ENCODE measurements around the gene ADAMTS12. TPM values are rescaled to one million over a fixed set of nuclear protein-coding genes. Genes with fewer than 3 reads are reported as not detected.
"Not testable (repeated sequence)": the region's sequence is repeated elsewhere in the genome, so short reads cannot be mapped to it uniquely, and the experiment has no call there.

Gene ADAMTS12
- total RNA-seq, 3 donors from 2014 or later (not counting 1 experiment from before 2014, with no cell fraction given): not detected

DNA sequence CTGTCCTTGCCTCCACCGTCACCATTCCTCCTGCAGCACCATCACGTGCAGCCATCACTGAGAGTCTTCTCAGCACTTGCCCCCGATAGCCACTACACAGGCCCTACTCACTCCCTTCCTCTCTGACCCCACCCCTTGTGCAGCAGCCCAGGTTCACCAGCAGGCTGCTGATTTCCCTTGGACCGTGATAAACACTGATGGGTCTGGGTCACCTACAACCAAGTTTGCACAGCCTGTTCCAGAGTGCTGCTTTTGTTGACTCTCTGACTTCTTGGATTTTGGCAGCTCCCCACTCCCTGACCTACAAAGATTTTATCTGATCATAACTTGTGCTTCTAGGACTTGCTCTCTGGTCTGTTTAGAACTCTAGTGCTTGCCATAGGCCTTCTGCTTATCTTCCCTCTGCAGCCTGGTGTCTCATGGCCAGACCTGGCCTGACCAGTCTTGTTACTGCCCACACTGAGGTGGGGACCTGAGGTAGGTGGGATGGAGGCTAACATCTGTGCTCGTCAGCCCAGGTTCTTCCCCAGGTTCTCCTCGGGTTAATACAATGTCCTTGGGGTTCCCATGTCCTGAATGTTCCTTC lies 341.7 kb downstream of the ADAMTS12 start:
- intact Hi-C loops (cut with micrococcal nuclease): no loop called here
- peaks cover 0 to 2% of the 10 kb centered on the region in 2 donors for H3K9me3 Mint-ChIP-seq

DNA sequence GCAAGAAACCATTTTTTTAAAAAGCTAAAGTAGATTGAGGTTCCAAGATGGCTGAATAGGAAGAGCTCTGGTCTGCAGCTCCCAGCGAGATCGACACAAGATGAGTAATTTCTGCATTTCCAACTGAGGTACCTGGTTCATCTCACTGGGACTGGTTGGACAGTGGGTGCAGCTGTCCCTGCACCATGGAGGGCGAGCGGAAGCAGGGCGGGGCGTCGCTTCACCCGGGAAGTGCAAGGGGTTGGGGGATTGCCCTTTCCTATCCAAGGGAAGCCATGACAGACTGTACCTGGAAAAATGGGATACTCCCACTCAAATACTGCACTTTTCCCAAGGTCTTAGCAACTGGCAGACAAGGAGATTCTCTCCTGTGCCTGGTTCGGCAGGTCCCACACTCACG lies 352.0 kb downstream of the ADAMTS12 start:
- H3K4me3 Mint-ChIP-seq; intact Hi-C loops (cut with micrococcal nuclease); H3K27ac Mint-ChIP-seq; H3K36me3 ChIP-seq (ENCODE audit: control insufficient read depth, insufficient read depth, low read length); H3K9me3 Mint-ChIP-seq; H3K27me3 Mint-ChIP-seq (ENCODE audit: low read depth in 2 of 2); H3K27ac ChIP-seq (ENCODE audit: low read length); H3K4me1 ChIP-seq (ENCODE audit: control insufficient read depth, insufficient read depth, low read length); ATAC-seq; H3K9me3 ChIP-seq (ENCODE audit: control insufficient read depth, insufficient read depth, low read length); H3K27me3 ChIP-seq (ENCODE audit: control insufficient read depth, insufficient read depth, low read length); DNase-seq; H3K36me3 Mint-ChIP-seq; H3K4me3 ChIP-seq (ENCODE audit: low read length); H3K4me1 Mint-ChIP-seq: not testable (repeated sequence)
- 90% methylated on average over 10 of the region's 10 CpGs for WGBS (ENCODE audit: insufficient coverage)

More for the DNA sequence above, 341.7 kb downstream of the ADAMTS12 start:
- H3K27me3 ChIP-seq (ENCODE audit: control insufficient read depth, insufficient read depth, low read length): no peaks in the 10 kb centered on the region
- no peak overlapping the region for H3K4me3 ChIP-seq (ENCODE audit: low read length)
- ATAC-seq (no peak), DNase-seq (no peak)
- H3K27me3 Mint-ChIP-seq (ENCODE audit: low read depth in 2 of 2): no peaks in the 10 kb centered on the region
- H3K36me3 ChIP-seq (ENCODE audit: control insufficient read depth, insufficient read depth, low read length): no peaks in the 10 kb centered on the region
- no peaks in the 10 kb centered on the region for H3K4me1 ChIP-seq (ENCODE audit: control insufficient read depth, insufficient read depth, low read length)
- no peaks in the 10 kb centered on the region for H3K4me1 Mint-ChIP-seq
- WGBS (ENCODE audit: insufficient coverage): 84% methylated on average over 6 of the region's 6 CpGs
- no peaks in the 10 kb centered on the region for H3K9me3 ChIP-seq (ENCODE audit: control insufficient read depth, insufficient read depth, low read length)
- no peak overlapping the region for H3K27ac ChIP-seq (ENCODE audit: low read length)
- H3K4me3 Mint-ChIP-seq: no peak overlapping the region
- TF ChIP-seq, protein P1, sequence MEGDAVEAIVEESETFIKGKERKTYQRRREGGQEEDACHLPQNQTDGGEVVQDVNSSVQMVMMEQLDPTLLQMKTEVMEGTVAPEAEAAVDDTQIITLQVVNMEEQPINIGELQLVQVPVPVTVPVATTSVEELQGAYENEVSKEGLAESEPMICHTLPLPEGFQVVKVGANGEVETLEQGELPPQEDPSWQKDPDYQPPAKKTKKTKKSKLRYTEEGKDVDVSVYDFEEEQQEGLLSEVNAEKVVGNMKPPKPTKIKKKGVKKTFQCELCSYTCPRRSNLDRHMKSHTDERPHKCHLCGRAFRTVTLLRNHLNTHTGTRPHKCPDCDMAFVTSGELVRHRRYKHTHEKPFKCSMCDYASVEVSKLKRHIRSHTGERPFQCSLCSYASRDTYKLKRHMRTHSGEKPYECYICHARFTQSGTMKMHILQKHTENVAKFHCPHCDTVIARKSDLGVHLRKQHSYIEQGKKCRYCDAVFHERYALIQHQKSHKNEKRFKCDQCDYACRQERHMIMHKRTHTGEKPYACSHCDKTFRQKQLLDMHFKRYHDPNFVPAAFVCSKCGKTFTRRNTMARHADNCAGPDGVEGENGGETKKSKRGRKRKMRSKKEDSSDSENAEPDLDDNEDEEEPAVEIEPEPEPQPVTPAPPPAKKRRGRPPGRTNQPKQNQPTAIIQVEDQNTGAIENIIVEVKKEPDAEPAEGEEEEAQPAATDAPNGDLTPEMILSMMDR (IDR thresholded peaks at IDR 0.05): no peak
- no peaks in the 10 kb centered on the region for H3K36me3 Mint-ChIP-seq
- no peak overlapping the region for H3K27ac Mint-ChIP-seq

DNA sequence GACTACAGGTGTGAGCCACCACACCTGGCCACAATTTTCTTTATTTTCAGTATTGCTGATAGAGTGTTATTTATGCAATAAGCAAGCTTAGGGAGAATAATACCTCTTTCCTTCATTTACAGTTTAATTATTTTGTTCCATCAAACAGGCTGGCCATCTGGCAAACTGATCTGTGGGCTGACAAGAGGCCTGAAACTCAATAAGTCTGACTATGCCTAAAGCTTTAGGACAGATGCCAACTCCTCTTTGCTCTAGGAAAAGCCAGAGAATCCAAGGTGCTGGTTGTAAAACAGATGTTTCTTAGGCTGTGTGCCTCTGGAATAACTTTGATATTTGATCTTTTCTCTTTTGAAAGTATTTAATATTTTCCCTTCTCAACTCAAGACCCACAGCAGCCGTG lies 352.6 kb downstream of the ADAMTS12 start:
- no peak for DNase-seq
- no peaks in the 10 kb centered on the region for H3K36me3 ChIP-seq (ENCODE audit: control insufficient read depth, insufficient read depth, low read length)
- H3K27me3 ChIP-seq (ENCODE audit: control insufficient read depth, insufficient read depth, low read length): no peaks in the 10 kb centered on the region
- Mint-ChIP-seq H3K36me3 (no peaks in the 10 kb centered on the region), H3K27ac (no peak overlapping the region), H3K4me1 (no peaks in the 10 kb centered on the region), H3K27me3 (ENCODE audit: low read depth in 2 of 2) (peaks cover 0 to 6% of the 10 kb centered on the region in 2 donors), H3K9me3 (peaks cover 3 to 7% of the 10 kb centered on the region in 2 donors), H3K4me3 (no peak overlapping the region)
- H3K27ac ChIP-seq (ENCODE audit: low read length): no peak overlapping the region
- H3K4me3 ChIP-seq (ENCODE audit: low read length): no peak overlapping the region
- H3K4me1 ChIP-seq (ENCODE audit: control insufficient read depth, insufficient read depth, low read length): no peaks in the 10 kb centered on the region
- 80% methylated on average over 1 of the region's 1 CpG for WGBS (ENCODE audit: insufficient coverage)
- TF ChIP-seq, protein P1 (IDR thresholded peaks at IDR 0.05): no peak
- ATAC-seq: no peak
- peaks cover 4% of the 10 kb centered on the region for H3K9me3 ChIP-seq (ENCODE audit: control insufficient read depth, insufficient read depth, low read length)
- intact Hi-C loops (cut with micrococcal nuclease): no loop called here

DNA sequence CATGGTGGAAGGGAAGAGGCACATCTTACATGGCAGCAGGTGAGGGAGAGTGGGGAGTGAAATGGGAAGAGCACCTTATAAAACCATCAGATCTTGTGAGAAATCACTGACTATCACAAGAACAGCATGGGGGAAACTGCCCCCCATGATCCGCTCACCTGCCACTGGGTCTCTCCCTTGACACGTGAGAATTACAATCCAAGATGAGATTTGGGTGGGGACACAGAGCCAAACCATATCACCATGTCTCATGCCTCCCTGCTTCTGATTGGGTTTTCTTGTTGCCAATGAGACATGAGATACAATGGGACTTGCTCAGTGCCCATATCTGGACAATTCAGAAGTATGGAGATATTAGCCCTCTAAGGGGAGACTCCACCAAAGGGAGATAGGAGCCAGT lies 353.6 kb downstream of the ADAMTS12 start:
- Histone ChIP-seq H3K9me3 (ENCODE audit: control insufficient read depth, insufficient read depth, low read length) (peaks cover 4% of the 10 kb centered on the region), H3K4me3 (ENCODE audit: low read length) (no peak overlapping the region), H3K27ac (ENCODE audit: low read length) (no peak overlapping the region), H3K36me3 (ENCODE audit: control insufficient read depth, insufficient read depth, low read length) (no peaks in the 10 kb centered on the region), H3K27me3 (ENCODE audit: control insufficient read depth, insufficient read depth, low read length) (no peaks in the 10 kb centered on the region), H3K4me1 (ENCODE audit: control insufficient read depth, insufficient read depth, low read length) (no peaks in the 10 kb centered on the region)
- Mint-ChIP-seq H3K27me3 (ENCODE audit: low read depth in 2 of 2) (peaks cover 0 to 6% of the 10 kb centered on the region in 2 donors), H3K4me3 (no peak overlapping the region), H3K27ac (no peak overlapping the region), H3K9me3 (peaks cover 3 to 7% of the 10 kb centered on the region in 2 donors), H3K4me1 (no peaks in the 10 kb centered on the region), H3K36me3 (no peaks in the 10 kb centered on the region)
- no peak for ATAC-seq
- intact Hi-C loops (cut with micrococcal nuclease): no loop called here
- 79% methylated on average over 2 of the region's 2 CpGs for WGBS (ENCODE audit: insufficient coverage)
- no peak for DNase-seq
- TF ChIP-seq, protein P1 (IDR thresholded peaks at IDR 0.05): no peak
